HL-60/S4 treated with retinoic acid at 250 ng/mL for 4 days and 3 days (cell line): ENCODE measurements around the gene MUS81.
"Not testable (repeated sequence)": the region's sequence is repeated elsewhere in the genome, so short reads cannot be mapped to it uniquely, and the experiment has no call there.

ENCODE experiments used
- in situ Hi-C: fragments of 300-500 bp; cut with MboI; formaldehyde crosslinking; loops from 2 replicates; pipeline ENCODE4 v1.7.0; 2022; ENCODE audit warnings: low sequenced_read_pairs

The MUS81 gene

GRCh38 chr11:65890324-65891218, 30.3 kb downstream of the MUS81 start, which contains the start of gene CCDC85B:
CCDC85B (plus strand) TSS chr11:65890673; CDS start chr11:65890784, 111 bp downstream.
- in situ Hi-C loops = no loop called here

- in situ Hi-C loops = no loop called here
These were observed 31.2 kb downstream of the MUS81 start for GRCh38 chr11:65891219-65892136.

GRCh38 chr11:65892137-65892540, 31.9 kb downstream of the MUS81 start:
- in situ Hi-C loops = not testable (repeated sequence)

GRCh38 chr11:65892661-65893317, 32.6 kb downstream of the MUS81 start:
- in situ Hi-C loops = no loop called here

GRCh38 chr11:65894034-65894591, 33.9 kb downstream of the MUS81 start:
- in situ Hi-C loops = no loop called here

- in situ Hi-C loops = no loop called here
These were observed 35.3 kb downstream of the MUS81 start for GRCh38 chr11:65895482-65895981.

GRCh38 chr11:65896034-65896999, 36.1 kb downstream of the MUS81 start:
- in situ Hi-C loops = no loop called here

- in situ Hi-C loops = no loop called here
These were observed 36.8 kb downstream of the MUS81 start for GRCh38 chr11:65897020-65897471.

GRCh38 chr11:65898656-65899355, 38.6 kb downstream of the MUS81 start:
- in situ Hi-C loops = no loop called here

- in situ Hi-C loops = no loop called here
These were observed 39.3 kb downstream of the MUS81 start for GRCh38 chr11:65899356-65900124.

GRCh38 chr11:65900125-65900898, 40.1 kb downstream of the MUS81 start, which contains the start of gene FOSL1:
FOSL1 (minus strand) TSS chr11:65900388; CDS start chr11:65900339, 49 bp downstream.
- in situ Hi-C loops = no loop called here

- in situ Hi-C loops = no loop called here
These were observed 40.6 kb downstream of the MUS81 start for GRCh38 chr11:65900899-65901180.

GRCh38 chr11:65903068-65903481, 42.8 kb downstream of the MUS81 start:
- in situ Hi-C loops = no loop called here

GRCh38 chr11:65903715-65904114, 43.5 kb downstream of the MUS81 start:
- in situ Hi-C loops = no loop called here

GRCh38 chr11:65906602-65907001, 46.4 kb downstream of the MUS81 start:
- in situ Hi-C loops = no loop called here

- in situ Hi-C loops = no loop called here
These were observed 47.6 kb downstream of the MUS81 start for GRCh38 chr11:65907878-65908277.
